Lung (tissue), 12 donors: Measurements from ENCODE around the gene SHROOM1. TPM values are rescaled to one million over a fixed set of nuclear protein-coding genes. Genes with fewer than 3 reads are reported as not detected.
A peak's percentile ranks its signal among the peaks of the same experiment; 100 is the strongest.

Experiments
- ATAC-seq: fragments of 200-7000 bp; cut with Tn5 transposase; one replicate; pipeline ENCODE4 v1.9.1; 2020; ENCODE audit warnings: moderate number of reproducible peaks; ENCODE audit not compliant: insufficient read depth, low FRiP score
- DNase-seq, 3 donors: peaks; one replicate each; pipeline ENCODE4 v3.0.0-alpha.2; 2013 to 2017
- H3K27ac ChIP-seq, 2 donors: one replicate each; pipeline ENCODE4 v1.5.1; 2013; ENCODE audit warnings: mild to moderate bottlenecking in 2 of 2, moderate library complexity in 2 of 2, control low read depth in 1 of 2, inconsistent platforms in 1 of 2, low read depth in 1 of 2, low read length in 1 of 2
- H3K27me3 ChIP-seq, 3 donors: one replicate each; pipeline ENCODE4 v1.5.1; 2013; ENCODE audit warnings: low read length in 2 of 3; ENCODE audit not compliant: control insufficient read depth in 3 of 3, insufficient read depth in 3 of 3
- H3K36me3 ChIP-seq, 4 donors: one replicate each; pipeline ENCODE4 v1.5.1; 2013; ENCODE audit warnings: low read length in 4 of 4, mild to moderate bottlenecking in 1 of 4, moderate library complexity in 1 of 4; ENCODE audit not compliant: control insufficient read depth in 4 of 4, insufficient read depth in 4 of 4
- H3K4me1 ChIP-seq, 5 donors: one replicate each; pipeline ENCODE4 v1.5.1; 2013; ENCODE audit warnings: low read length in 5 of 5, mild to moderate bottlenecking in 2 of 5, moderate library complexity in 1 of 5; ENCODE audit not compliant: control insufficient read depth in 5 of 5, insufficient read depth in 5 of 5
- H3K4me3 ChIP-seq: one replicate; pipeline ENCODE4 v1.5.1; 2013; ENCODE audit warnings: mild to moderate bottlenecking, control low read depth, moderate library complexity
- H3K9ac ChIP-seq, 2 donors: one replicate each; pipeline ENCODE4 v1.5.1; 2013; ENCODE audit warnings: low read length in 2 of 2, control low read depth in 1 of 2; ENCODE audit not compliant: insufficient read depth in 1 of 2
- H3K9me3 ChIP-seq, 4 donors: one replicate each; pipeline ENCODE4 v1.5.1; 2013; ENCODE audit warnings: low read length in 3 of 4, mild to moderate bottlenecking in 1 of 4, moderate library complexity in 1 of 4; ENCODE audit not compliant: control insufficient read depth in 4 of 4, insufficient read depth in 3 of 4
- CTCF ChIP-seq: IDR thresholded peaks from 2 replicates; pipeline ENCODE4 v1.5.1; 2012; ENCODE audit warnings: mild to moderate bottlenecking; ENCODE audit errors: control extremely low read depth, extremely low read depth
- WGBS, 2 donors: extraction: QIAGEN DNeasy Blood & Tissue Kit; methylation state at CpG; one replicate each; pipeline ENCODE4 v1.1.7; 2013; 5-methylcytosine and 5-hydroxymethylcytosine counted together
- polyA plus RNA-seq, 2 donors: library from polyadenylated mRNA; stranded (reverse); fragments of 200-250 nt; gene quantifications; one replicate each; pipeline ENCODE4 v1.2.1, GENCODE V29; 2013
- total RNA-seq, 2 donors: library from RNA; depleted of rRNA in 1 of 2; stranded (reverse); fragments of >200 nt in 1 of 2; gene quantifications; one replicate each; pipeline ENCODE4 v1.2.1, GENCODE V29; 2014 to 2021
- donor health status: control.
- donor health status: control.
- donor health status: Bipolar disorder and iron deficiency.
- donor health status: healthy.
- donor health status: DM: yes; HTN: yes; CAD: no.

Gene SHROOM1
- total and polyA plus RNA-seq, 4 donors = 7.0 to 21.9 (median 11.4) TPM

GRCh38 chr5:132831095-132831860 lies 831 bp upstream of the SHROOM1 start:
- Histone ChIP-seq H3K27me3 (peaks cover 0 to 13% (median 9%) of the 10 kb centered on the region in 3 donors), H3K4me3 (peak overlapping the region; percentile 69)
- DNase-seq = no peak

DNA sequence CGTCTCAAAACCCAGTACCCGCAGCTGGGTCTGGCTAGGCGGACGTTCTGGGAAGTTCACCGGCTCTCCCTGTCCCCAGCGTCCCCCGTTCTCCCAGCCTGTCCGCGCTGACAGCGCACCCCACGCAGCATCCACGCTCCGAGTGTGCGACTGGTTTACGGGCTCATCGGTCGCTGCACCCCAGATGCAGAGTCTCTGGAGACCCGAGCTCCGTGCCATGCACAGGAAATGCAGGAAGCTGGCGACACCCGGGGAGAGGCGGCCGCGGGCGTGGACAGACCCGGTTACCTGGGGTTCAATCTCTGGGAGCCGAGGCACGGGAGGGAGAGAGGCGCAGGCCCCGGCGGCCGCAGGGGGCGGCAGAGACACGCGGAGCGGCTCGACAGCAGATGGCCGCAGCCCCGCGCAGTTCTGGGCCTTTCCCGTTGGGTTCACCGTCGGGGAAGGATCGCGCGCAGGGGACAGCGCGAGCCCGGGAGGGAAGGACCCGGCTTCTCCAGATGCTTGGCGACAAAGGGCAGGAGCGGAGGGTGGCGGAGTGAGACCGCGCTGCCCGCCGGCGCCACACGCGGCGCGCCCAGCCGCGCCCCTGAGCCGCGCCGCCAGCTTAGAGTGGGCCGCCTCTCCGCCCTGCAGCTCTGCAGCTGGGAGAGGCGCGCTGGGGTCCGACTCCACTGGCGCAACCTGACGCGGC lies 558 bp downstream of the SHROOM1 start:
- 3 to 7% methylated on average over 37 to 75 of the region's 75 CpGs for WGBS, 2 donors
- no peak overlapping the region for H3K9ac ChIP-seq
- TF ChIP-seq CTCF = peak; percentile 81
- H3K36me3 ChIP-seq = no peaks in the 10 kb centered on the region
- peaks cover 0 to 17% (median 11%) of the 10 kb centered on the region in 3 donors for H3K27me3 ChIP-seq
- peaks cover 0 to 2% (median 0%) of the 10 kb centered on the region in 4 donors for H3K9me3 ChIP-seq
- H3K4me1 ChIP-seq = peaks cover 0 to 7% (median 6%) of the 10 kb centered on the region in 5 donors
- peak overlapping the region; percentile 80 to 91 for H3K27ac ChIP-seq
- H3K4me3 ChIP-seq = peak overlapping the region; percentile 69
- ATAC-seq = peak; percentile 85
- peak; percentile 74 to 80 (median 79) for DNase-seq

More at GRCh38 chr5:132831095-132831860, 831 bp upstream of the SHROOM1 start:
- peak overlapping the region in 1 of 2 donors; percentile 91 for H3K27ac ChIP-seq
- no peak for TF ChIP-seq CTCF
- no peaks in the 10 kb centered on the region for H3K36me3 ChIP-seq
- ATAC-seq = no peak
- no peak overlapping the region for H3K9ac ChIP-seq
- peaks cover 0 to 6% (median 3%) of the 10 kb centered on the region in 5 donors for H3K4me1 ChIP-seq
- 87 to 94% methylated on average over 15 of the region's 15 CpGs for WGBS, 2 donors
- peaks cover 0 to 2% (median 0%) of the 10 kb centered on the region in 4 donors for H3K9me3 ChIP-seq

DNA sequence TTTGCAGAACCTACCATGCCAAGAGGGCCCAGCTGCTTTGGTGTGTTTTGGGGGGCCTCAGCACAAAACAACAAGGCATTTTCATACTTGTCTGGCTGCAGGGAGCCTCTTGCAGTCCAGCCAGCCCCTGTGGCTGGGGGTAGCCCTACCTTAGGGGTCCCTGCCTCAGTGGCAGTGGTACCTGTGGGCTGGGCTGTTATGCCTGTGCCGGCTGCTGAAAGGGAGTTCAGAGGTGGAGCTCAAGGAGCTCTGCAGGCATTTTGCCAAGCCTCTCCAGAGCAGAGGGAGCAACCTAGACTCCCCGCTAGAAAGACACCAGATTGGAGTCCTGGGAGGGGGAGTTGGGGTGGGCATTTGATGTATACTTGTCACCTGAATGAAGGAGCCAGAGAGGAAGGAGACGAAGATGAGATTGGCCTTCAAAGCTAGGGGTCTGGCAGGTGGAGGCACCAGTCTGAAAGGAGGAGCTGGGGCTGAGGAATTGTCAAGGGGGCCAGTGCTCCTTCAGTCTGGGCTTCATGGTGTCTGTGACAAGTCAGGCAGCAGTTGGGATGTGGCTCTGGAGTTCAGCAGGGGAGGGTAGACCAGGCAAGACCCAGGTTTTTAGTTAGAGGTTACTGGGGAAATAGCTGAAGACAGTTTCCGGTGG lies 1.5 kb downstream of the SHROOM1 start:
- ATAC-seq (no peak), DNase-seq (no peak)
- peaks cover 0 to 17% (median 11%) of the 10 kb centered on the region in 3 donors for H3K27me3 ChIP-seq
- peaks cover 0 to 7% (median 6%) of the 10 kb centered on the region in 5 donors for H3K4me1 ChIP-seq
- 51 to 58% methylated on average over 4 of the region's 4 CpGs for WGBS, 2 donors
- peak overlapping the region; percentile 69 for H3K4me3 ChIP-seq
- peak overlapping the region in 1 of 2 donors; percentile 16 for H3K27ac ChIP-seq
- TF ChIP-seq CTCF = no peak
- H3K9ac ChIP-seq = no peak overlapping the region
- peaks cover 0 to 2% (median 0%) of the 10 kb centered on the region in 4 donors for H3K9me3 ChIP-seq
- peaks cover 0 to 3% (median 0%) of the 10 kb centered on the region in 4 donors for H3K36me3 ChIP-seq
